ENCODE data around the gene TMEM269. TPM values are rescaled to one million over a fixed set of nuclear protein-coding genes. Genes with fewer than 3 reads are reported as not detected.

Gene TMEM269
- total and polyA plus RNA-seq, 9 of the 15 experiments (the other 6 are each of a cell fraction or from before 2014, with no cell fraction given): 0.09 to 0.49 (median 0.21) TPM

GRCh38 chr1:42845866-42846256 is 61.1 kb downstream of the TMEM269 start (continued):
- peak; percentile 42 for TF ChIP-seq MGA (IDR thresholded peaks at IDR 0.05)
- TF ChIP-seq DLX4 (CRISPR knock-in tag; IDR thresholded peaks at IDR 0.05): no peak
- no peak for TF ChIP-seq ZC3H4 (CRISPR knock-in tag; IDR thresholded peaks at IDR 0.05; ENCODE audit: borderline replicate concordance)
- no peak for TF ChIP-seq THAP12 (CRISPR knock-in tag; IDR thresholded peaks at IDR 0.05)
- TF ChIP-seq MNT (conservative IDR thresholded peaks at IDR 0.05): peak; percentile 62 to 70
- TF ChIP-seq CREB3 (tag; conservative IDR thresholded peaks at IDR 0.05; ENCODE audit: low read depth): 0 out of 2 replicates have a peak, but pooled peaks have one; percentile 13
- no peak for TF ChIP-seq TCF3 (CRISPR knock-in tag; IDR thresholded peaks at IDR 0.05)
- no peak for TF ChIP-seq PPARD (CRISPR knock-in tag; IDR thresholded peaks at IDR 0.05)
- no peak for TF ChIP-seq PHB2 (IDR thresholded peaks at IDR 0.05; ENCODE audit: low read depth)
- no peak for TF ChIP-seq CAMTA2 (CRISPR knock-in tag; conservative IDR thresholded peaks at IDR 0.05)
- no peak for TF ChIP-seq ZEB2 (IDR thresholded peaks at IDR 0.05)
